Endothelial cell of hepatic sinusoid (primary cell): ENCODE measurements around the gene LUZP1.

Source experiments
- in situ Hi-C: cut with HindIII; loops from 2 replicates; pipeline ENCODE4 v1.10.0; 2017; ENCODE audit warnings: low sequenced_read_pairs

The LUZP1 gene

DNA sequence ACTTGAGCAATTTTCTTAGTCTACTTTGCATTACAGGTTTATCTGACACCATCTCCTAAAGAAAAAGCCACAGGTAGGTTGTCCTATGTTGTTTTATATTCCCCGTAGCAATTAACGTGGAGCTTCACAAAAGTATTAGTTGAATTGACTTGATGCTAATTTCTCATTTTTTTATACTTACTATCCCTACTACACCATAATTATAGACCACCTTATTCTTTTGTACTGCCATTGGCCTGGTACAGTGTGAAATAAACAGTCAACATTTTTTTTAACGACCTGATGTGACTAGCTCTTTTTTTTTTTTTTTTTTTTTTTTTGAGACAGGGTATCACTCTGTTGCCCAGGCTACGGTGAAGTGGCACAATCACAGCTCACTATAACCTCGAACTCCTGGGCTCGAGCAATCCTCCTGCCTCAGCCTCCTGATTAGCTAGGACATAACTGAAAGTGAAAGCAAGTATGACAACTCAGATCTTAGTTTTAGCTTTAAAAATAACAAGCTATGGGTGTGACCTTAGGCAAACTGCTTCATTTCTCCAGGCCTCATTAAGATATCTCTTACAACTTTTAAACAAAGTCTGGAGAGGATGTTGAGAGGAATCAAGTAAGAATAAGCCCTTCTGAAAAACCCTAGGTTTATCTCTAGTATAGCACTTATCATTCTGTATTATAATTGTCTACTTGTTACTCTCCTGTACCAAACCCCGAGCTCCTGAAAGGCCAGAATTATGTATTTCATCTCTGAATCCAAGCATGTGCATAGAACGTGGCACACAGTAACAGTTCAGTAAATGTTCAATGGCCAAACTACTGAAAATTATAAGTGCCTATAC is 49.5 kb downstream of the LUZP1 start:
- in situ Hi-C loops: no loop called here

DNA sequence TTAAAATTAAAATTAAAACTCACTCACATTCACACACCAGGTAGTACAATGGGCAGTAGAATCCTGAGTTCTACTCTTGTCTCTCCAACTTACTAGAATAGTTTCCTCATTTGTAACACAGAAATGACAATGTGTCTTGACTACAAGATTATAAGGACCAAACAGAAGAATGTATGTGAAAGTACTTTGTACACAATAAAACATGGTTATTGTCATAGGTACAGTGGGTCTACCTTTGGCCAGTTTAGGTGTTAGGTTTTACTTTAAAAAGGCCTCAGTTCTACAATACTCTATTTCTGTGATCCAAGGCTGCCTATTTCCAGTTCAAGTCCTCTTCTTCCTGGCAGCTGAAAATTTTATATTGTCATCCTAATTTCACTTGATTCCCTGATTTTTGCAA is 50.2 kb downstream of the LUZP1 start:
- in situ Hi-C loops: no loop called here

DNA sequence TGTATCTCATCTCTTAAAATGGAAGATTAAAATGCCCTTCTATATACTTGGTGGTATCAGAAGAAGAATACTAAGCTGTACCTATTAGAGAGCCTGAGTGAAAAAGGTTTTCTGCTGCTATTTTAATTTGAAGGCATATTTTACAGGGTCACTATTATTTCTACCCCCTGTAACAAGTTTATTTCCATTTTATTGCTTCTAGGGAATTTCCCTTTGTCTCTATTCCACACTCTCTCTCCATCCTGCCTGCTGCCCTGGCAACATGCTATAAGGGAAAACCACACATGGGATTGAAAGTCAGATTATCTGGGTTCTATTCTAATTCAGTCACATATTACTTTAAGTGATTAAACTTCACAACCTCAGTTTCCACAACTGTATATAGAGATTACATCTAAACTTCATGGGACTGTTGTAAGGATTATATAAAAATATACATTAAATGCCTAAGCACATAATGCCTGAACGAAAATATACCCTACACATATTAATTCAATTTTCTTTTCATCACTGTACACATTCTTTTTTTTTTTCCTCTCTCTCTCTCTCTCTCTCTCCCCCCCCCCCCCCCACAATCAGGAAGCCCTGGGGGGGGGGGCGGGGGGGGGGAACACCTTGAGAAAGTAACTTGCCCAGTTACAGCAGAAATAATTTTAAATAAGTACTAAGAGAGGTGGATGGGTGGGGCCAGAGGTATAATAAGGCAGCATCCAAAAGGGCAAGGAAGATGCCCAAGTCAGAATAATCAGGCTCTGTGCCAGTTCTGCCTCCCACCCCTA is 51.5 kb downstream of the LUZP1 start:
- in situ Hi-C loops: no loop called here

GRCh38 chr1:23116216-23116836 is 52.3 kb downstream of the LUZP1 start:
- in situ Hi-C loops: no loop called here

DNA sequence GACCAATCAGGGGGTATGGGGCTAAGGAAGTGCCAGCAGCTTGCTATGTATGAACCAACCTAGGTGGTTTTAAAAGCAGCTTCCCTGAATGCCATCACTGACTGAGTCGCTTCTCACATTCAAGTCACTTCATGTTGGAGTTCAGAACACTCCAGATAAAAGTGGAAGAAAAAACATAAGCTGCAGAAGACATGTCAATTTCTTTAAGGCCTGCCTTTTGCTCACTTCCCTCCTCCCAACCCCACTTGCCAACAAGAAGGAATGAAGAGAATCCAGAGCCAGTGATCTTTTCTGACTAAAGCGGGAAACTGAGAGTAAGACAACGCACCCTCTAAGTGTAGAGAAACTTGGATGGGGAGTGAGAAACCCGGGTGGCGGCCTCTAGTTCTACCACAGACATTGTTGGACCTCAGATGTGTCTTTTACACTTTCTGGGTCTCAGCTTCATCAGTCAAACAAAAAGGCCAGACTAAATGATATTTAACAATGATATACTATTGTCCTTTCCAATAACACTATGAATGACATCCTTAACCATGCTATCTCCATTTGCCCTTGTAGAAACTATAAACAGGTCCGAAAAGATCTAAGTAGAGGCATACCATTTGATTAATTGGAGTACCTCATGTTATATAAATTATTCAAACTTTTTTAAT is 54.1 kb downstream of the LUZP1 start:
- in situ Hi-C loops: loop anchor here (5.0 kb wide), 1 partner anchor 68 kb away; no protein-coding TSS in a partner anchor

- in situ Hi-C loops: loop anchor here (5.0 kb wide), 1 partner anchor 70 kb away; no protein-coding TSS in a partner anchor
Observed at GRCh38 chr1:23111600-23112535, 56.8 kb downstream of the LUZP1 start.

- in situ Hi-C loops: loop anchor here (5.0 kb wide), 1 partner anchor 72 kb away; no protein-coding TSS in a partner anchor
Observed at GRCh38 chr1:23110391-23110790, 58.3 kb downstream of the LUZP1 start.

DNA sequence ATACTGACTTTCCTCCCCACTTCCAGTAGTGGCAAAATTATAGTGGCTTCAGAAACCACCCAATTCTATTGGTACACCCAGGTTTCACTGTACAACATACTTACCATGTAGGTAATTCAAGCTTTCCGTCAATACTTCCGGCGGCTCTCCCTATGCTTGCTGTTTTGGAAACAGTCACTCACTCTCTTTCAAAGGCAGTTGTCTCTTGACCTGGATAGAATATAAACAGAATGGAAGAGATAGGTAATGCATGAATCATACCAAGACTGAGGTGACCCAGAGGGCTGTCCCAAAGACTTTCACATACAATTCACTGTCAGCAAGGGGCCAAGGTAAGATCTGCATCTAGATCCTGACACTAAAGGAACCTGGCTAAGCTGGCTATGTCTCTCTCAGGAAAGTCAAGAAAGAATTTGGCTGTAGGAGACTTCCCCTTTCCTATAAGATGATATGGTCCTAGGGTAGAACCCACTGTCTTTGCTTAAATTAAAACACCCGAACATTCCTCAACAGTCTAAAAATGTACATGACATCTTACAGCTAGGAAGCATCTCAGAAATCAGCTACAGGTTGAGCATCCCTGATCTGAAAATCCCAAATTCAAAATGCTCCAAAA is 59.6 kb downstream of the LUZP1 start:
- in situ Hi-C loops: no loop called here

DNA sequence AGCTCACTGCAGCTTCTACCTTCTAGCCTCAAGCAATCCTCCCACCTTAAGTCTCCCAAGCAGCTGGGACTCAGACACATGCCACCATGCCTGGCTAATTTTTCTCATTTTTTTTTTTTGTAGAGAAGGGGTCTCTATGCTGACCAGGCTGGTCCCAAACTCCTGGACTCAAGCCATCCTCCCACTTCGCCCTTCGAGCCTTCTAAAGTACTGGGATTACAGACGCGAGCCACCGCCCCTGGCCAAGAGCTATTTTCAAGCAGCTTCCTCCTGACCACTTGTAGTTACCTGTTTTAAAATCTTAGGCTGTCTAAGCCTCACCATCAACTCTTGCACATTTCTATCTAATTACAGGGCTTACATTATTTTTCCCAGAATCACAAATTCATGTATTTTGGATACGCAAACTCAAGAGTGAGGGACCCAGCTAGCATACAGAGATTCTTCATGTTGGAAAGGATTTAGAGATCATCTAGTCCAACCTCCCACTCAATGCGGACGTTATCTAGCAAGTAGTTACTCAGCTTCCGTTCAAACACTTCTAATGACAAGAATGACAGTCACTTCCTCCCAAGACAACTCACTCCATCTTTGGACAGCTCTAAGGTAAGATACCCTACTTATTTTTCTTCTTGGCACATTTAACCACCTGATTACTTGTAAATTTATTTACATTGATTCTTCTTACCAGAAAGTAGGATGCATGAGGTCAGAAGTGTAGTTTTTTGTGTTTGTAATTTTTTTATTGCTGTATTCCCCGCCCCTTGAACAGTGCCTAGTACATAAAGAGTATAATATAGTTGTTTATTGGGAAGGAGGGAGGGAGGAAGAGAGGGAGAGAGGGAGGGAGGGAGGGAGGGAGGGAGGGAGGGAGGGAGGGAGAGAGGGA is 65.4 kb downstream of the LUZP1 start:
- in situ Hi-C loops: no loop called here

DNA sequence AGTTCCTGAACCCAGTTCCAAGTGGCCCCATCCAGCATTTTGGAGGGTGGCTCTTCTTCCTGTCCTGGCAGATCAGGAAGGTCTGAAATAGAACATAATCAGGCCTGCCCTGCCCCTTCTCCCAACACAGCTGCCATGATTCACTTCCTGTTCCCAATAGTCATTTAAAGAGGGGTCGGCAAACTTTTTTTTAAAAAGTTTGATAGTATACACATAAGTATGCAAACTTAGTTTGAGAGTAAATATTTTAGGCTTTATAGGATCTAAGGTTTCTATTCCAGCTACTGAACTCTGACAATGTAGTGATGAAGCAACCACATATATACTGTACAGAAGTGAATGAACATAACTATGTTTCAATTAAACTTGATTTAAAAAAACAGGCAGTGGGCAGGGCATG is 66.4 kb downstream of the LUZP1 start:
- in situ Hi-C loops: no loop called here

- in situ Hi-C loops: no loop called here
Observed at GRCh38 chr1:23101887-23102286, 66.8 kb downstream of the LUZP1 start.

GRCh38 chr1:23101101-23101827 is 67.4 kb downstream of the LUZP1 start:
- in situ Hi-C loops: no loop called here

GRCh38 chr1:23100074-23100748 is 68.4 kb downstream of the LUZP1 start:
- in situ Hi-C loops: no loop called here

DNA sequence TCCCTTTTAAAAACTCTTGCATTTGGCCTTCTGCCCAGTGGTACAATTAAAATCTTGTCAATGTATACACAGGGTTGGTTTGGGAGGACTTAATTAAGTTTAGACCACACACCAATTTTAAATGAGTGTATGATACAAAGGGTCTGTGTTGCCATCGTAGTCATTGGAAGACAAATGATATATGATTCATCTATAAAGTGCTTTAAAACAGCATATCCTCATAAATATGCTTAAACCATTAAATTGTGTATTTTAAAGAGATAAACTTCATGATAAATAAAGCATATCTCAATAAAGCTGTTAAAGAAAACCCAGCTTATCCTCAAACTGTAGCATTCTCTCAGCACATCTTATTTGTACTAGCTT is 69.5 kb downstream of the LUZP1 start:
- in situ Hi-C loops: no loop called here

GRCh38 chr1:23098463-23099170 is 70.0 kb downstream of the LUZP1 start:
- in situ Hi-C loops: no loop called here

GRCh38 chr1:23097316-23097715 is 71.3 kb downstream of the LUZP1 start:
- in situ Hi-C loops: no loop called here

DNA sequence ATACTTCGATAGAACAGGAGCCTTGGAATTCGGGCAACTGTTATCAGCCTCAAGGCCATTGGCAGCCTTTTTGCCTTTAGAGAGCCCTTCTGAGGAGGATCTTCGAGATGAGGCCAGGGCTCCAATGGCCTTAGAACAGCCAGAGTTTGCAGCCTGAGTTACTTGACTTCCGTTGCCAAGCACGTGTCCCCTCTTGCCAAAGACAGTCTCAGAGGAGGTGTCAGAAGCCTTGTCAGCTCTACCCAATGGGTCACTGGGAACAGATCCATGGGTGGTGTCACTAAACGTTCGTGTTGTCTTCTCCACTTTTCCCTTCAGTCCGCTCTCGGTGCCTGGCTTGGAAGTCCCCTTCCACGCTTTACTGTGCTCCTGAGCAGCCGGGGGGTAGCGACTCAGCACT is 76.2 kb downstream of the LUZP1 start:
- in situ Hi-C loops: no loop called here
